Esophagus muscularis mucosa (tissue), 4 donors: ENCODE results near the gene FMC1. TPM values are rescaled to one million over a fixed set of nuclear protein-coding genes. Genes with fewer than 3 reads are reported as not detected.

Experiments
- DNase-seq: peaks from one replicate; pipeline ENCODE4 v3.0.0-alpha.2; 2017; ENCODE audit errors: extremely low spot score
- H3K27ac ChIP-seq, 4 donors: fragments of 200-600 bp; sonication (generic); replicated peaks in 1 of 4; 1 replicate in 3 of 4; 2 replicates in 1 of 4; pipeline ENCODE4 v1.5.1; 2016 to 2019; ENCODE audit warnings: mild to moderate bottlenecking in 1 of 4
- H3K27me3 ChIP-seq, 4 donors: fragments of 200-600 bp; sonication (generic); one replicate each; pipeline versions ENCODE4 v1.5.1 to v1.6.0; 2016 to 2019
- H3K36me3 ChIP-seq, 4 donors: fragments of 200-600 bp; sonication (generic); one replicate each; pipeline ENCODE4 v1.5.1; 2016 to 2019
- H3K4me1 ChIP-seq, 4 donors: fragments of 200-600 bp; sonication (generic); one replicate each; pipeline ENCODE4 v1.5.1; 2016 to 2019
- H3K4me3 ChIP-seq, 4 donors: fragments of 200-600 bp; sonication (generic); 1 replicate in 2 of 4; 2 replicates in 2 of 4; pipeline ENCODE4 v1.5.1; 2016 to 2019; ENCODE audit warnings: mild to moderate bottlenecking in 4 of 4, moderate library complexity in 1 of 4
- H3K9me3 ChIP-seq, 4 donors: fragments of 200-600 bp; sonication (generic); 1 replicate in 3 of 4; 2 replicates in 1 of 4; pipeline ENCODE4 v1.5.1; 2016 to 2019
- CTCF ChIP-seq, 3 experiments: fragments of 200-600 bp in 2 of 3; fragments of 450-650 bp in 1 of 3; sonication (generic) in 2 of 3; IDR thresholded peaks; one replicate each; pipeline ENCODE4 v1.5.1; 2017 to 2019; ENCODE audit warnings: antibody characterized with exemption in 3 of 3, mild to moderate bottlenecking in 2 of 3, moderate library complexity in 1 of 3
- EP300 ChIP-seq: sonication (generic); formaldehyde crosslinking; IDR thresholded peaks from one replicate; pipeline ENCODE4 v1.6.1; 2017; ENCODE audit warnings: antibody characterized with exemption
- POLR2A ChIP-seq: fragments of 450-650 bp; IDR thresholded peaks from one replicate; pipeline ENCODE4 v1.6.1; 2017; ENCODE audit warnings: antibody characterized with exemption, moderate library complexity, mild to moderate bottlenecking, low read depth
- POLR2AphosphoS5 ChIP-seq, 2 donors: sonication (generic); formaldehyde crosslinking; IDR thresholded peaks; one replicate each; pipeline ENCODE4 v1.6.1; 2017; ENCODE audit warnings: antibody characterized with exemption in 2 of 2
- WGBS: methylation state at CpG from one replicate; pipeline ENCODE4 v1.1.5; 2018; 5-methylcytosine and 5-hydroxymethylcytosine counted together
- intact Hi-C: fragments of 100-400 bp; cut with DNase I; formaldehyde crosslinking; loops from one replicate; pipeline ENCODE4 v1.15.1; 2023
- total RNA-seq, 4 donors: library from RNA; depleted of rRNA; stranded (reverse); fragments of >200 nt; gene quantifications; one replicate each; pipeline versions ENCODE4 v1.1.0 to v1.2.1, GENCODE V29; 2016

FMC1 gene
- total RNA-seq, 4 donors from 2014 or later = 17.4 to 26.4 (median 19.7) TPM

- no peak overlapping the region for H3K4me3 ChIP-seq
- H3K36me3 ChIP-seq = peaks cover 0 to 15% (median 0%) of the 10 kb centered on the region in 4 donors
- intact Hi-C loops = no loop called here
- 93% methylated on average over 6 of the region's 6 CpGs for WGBS
- peaks cover 51 to 77% (median 68%) of the 10 kb centered on the region in 4 donors for H3K4me1 ChIP-seq
- DNase-seq = no peak
- TF ChIP-seq CTCF (IDR thresholded peaks at IDR 0.05) (no peak), POLR2AphosphoS5 (IDR thresholded peaks at IDR 0.05) (no peak), POLR2A (no peak), EP300 (no peak)
- H3K27ac ChIP-seq = no peak overlapping the region
- H3K9me3 ChIP-seq = no peaks in the 10 kb centered on the region
- no peaks in the 10 kb centered on the region for H3K27me3 ChIP-seq
Measured at GRCh38 chr7:139362981-139363380, 21.8 kb downstream of the FMC1 start.

- H3K4me1 ChIP-seq = peaks cover 69 to 94% (median 84%) of the 10 kb centered on the region in 4 donors
- no peak overlapping the region for H3K4me3 ChIP-seq
- H3K36me3 ChIP-seq = peaks cover 0 to 15% (median 0%) of the 10 kb centered on the region in 4 donors
- intact Hi-C loops = no loop called here
- no peaks in the 10 kb centered on the region for H3K27me3 ChIP-seq
- H3K27ac ChIP-seq = no peak overlapping the region
- no peak for DNase-seq
- no peaks in the 10 kb centered on the region for H3K9me3 ChIP-seq
- WGBS = 62% methylated on average over 2 of the region's 2 CpGs
- TF ChIP-seq POLR2A (no peak), EP300 (no peak), CTCF (IDR thresholded peaks at IDR 0.05) (no peak), POLR2AphosphoS5 (IDR thresholded peaks at IDR 0.05) (no peak)
Measured at GRCh38 chr7:139365336-139365735, 24.2 kb downstream of the FMC1 start.

- H3K4me3 ChIP-seq = no peak overlapping the region
- no peaks in the 10 kb centered on the region for H3K9me3 ChIP-seq
- TF ChIP-seq EP300 (no peak), CTCF (IDR thresholded peaks at IDR 0.05) (no peak), POLR2A (no peak), POLR2AphosphoS5 (IDR thresholded peaks at IDR 0.05) (no peak)
- H3K36me3 ChIP-seq = peaks cover 0 to 15% (median 0%) of the 10 kb centered on the region in 4 donors
- no peak for DNase-seq
- WGBS = 95% methylated on average over 6 of the region's 6 CpGs
- no peak overlapping the region for H3K27ac ChIP-seq
- intact Hi-C loops = no loop called here
- H3K27me3 ChIP-seq = no peaks in the 10 kb centered on the region
- H3K4me1 ChIP-seq = peaks cover 74 to 98% (median 89%) of the 10 kb centered on the region in 4 donors
Measured at GRCh38 chr7:139366400-139366799, 25.3 kb downstream of the FMC1 start.

GRCh38 chr7:139367438-139368155 is 26.5 kb downstream of the FMC1 start:
- no peak overlapping the region for H3K4me3 ChIP-seq
- TF ChIP-seq POLR2AphosphoS5 (IDR thresholded peaks at IDR 0.05) = no peak
- H3K27ac ChIP-seq = no peak overlapping the region
- H3K27me3 ChIP-seq = no peaks in the 10 kb centered on the region
- no peak for DNase-seq
- H3K9me3 ChIP-seq = no peaks in the 10 kb centered on the region
- intact Hi-C loops = no loop called here
- H3K4me1 ChIP-seq = peaks cover 72 to 98% (median 89%) of the 10 kb centered on the region in 4 donors
- H3K36me3 ChIP-seq = peaks cover 0 to 15% (median 0%) of the 10 kb centered on the region in 4 donors
- WGBS = 74% methylated on average over 6 of the region's 6 CpGs

GRCh38 chr7:139370301-139370942 is 29.3 kb downstream of the FMC1 start:
- 59% methylated on average over 5 of the region's 5 CpGs for WGBS
- Histone ChIP-seq H3K27me3 (no peaks in the 10 kb centered on the region), H3K4me3 (no peak overlapping the region), H3K36me3 (peaks cover 0 to 17% (median 0%) of the 10 kb centered on the region in 4 donors), H3K27ac (no peak overlapping the region), H3K9me3 (no peaks in the 10 kb centered on the region), H3K4me1 (peaks cover 65 to 98% (median 89%) of the 10 kb centered on the region in 4 donors)
- intact Hi-C loops = no loop called here
- no peak for TF ChIP-seq POLR2AphosphoS5 (IDR thresholded peaks at IDR 0.05)
- TF ChIP-seq POLR2A = no peak
- no peak for TF ChIP-seq EP300
- TF ChIP-seq CTCF (IDR thresholded peaks at IDR 0.05) = no peak
- no peak for DNase-seq
